Astrocyte (in vitro differentiated cells and primary cell): ENCODE measurements around the gene MRI1. TPM values are rescaled to one million over a fixed set of nuclear protein-coding genes. Genes with fewer than 3 reads are reported as not detected.

Source experiments
- DNase-seq: peaks from one replicate; pipeline ENCODE4 v3.0.0-alpha.2; 2010; ENCODE audit warnings: low read depth
- FAIRE-seq: peaks from 2 replicates; lab custom pipeline; 2011; peaks lifted over from hg19 to GRCh38; lab: Jason Lieb, UNC
- H2AFZ ChIP-seq: 2 replicates; pipeline ENCODE4 v1.6.0; 2012; ENCODE audit warnings: low read depth, low read length, inconsistent platforms
- H3K27ac ChIP-seq: 2 replicates; pipeline ENCODE4 v1.5.1; 2011; ENCODE audit warnings: low read depth, low read length, inconsistent platforms
- H3K27me3 ChIP-seq: 2 replicates; pipeline ENCODE4 v1.6.0; 2011; ENCODE audit warnings: low read length, inconsistent platforms; ENCODE audit not compliant: insufficient read depth
- H3K36me3 ChIP-seq: 2 replicates; pipeline ENCODE4 v1.5.1; 2011; ENCODE audit warnings: low read length, inconsistent platforms; ENCODE audit not compliant: insufficient read depth
- H3K4me1 ChIP-seq: 2 replicates; pipeline ENCODE4 v1.5.1; 2011; ENCODE audit warnings: low read length, inconsistent platforms; ENCODE audit not compliant: insufficient read depth
- H3K4me2 ChIP-seq: 2 replicates; pipeline ENCODE4 v1.6.0; 2012; ENCODE audit warnings: low read length, inconsistent platforms
- H3K4me3 ChIP-seq: 2 replicates; pipeline ENCODE4 v1.5.1; 2011; ENCODE audit warnings: low read depth, mild to moderate bottlenecking, low read length, inconsistent platforms; ENCODE audit not compliant: insufficient read depth
- H3K79me2 ChIP-seq: 2 replicates; pipeline ENCODE4 v1.6.0; 2012; ENCODE audit warnings: mild to moderate bottlenecking, low read length, inconsistent platforms; ENCODE audit not compliant: insufficient read depth
- H3K9ac ChIP-seq: 2 replicates; pipeline ENCODE4 v1.6.0; 2012; ENCODE audit warnings: mild to moderate bottlenecking, low read length, inconsistent platforms
- H3K9me3 ChIP-seq: 2 replicates; pipeline ENCODE4 v1.5.1; 2012; ENCODE audit warnings: low read depth, mild to moderate bottlenecking, low read length, inconsistent platforms; ENCODE audit not compliant: insufficient read depth
- H4K20me1 ChIP-seq: 2 replicates; pipeline ENCODE4 v1.6.0; 2012; ENCODE audit warnings: low read length, inconsistent platforms; ENCODE audit not compliant: insufficient read depth
- H3K27ac Mint-ChIP-seq: one replicate; pipeline ENCODE4 v1.8.0; 2021; ENCODE audit warnings: mild to moderate bottlenecking, mixed read lengths; ENCODE audit not compliant: unreplicated experiment
- H3K27me3 Mint-ChIP-seq: one replicate; pipeline ENCODE4 v1.8.0; 2021; ENCODE audit warnings: low read depth, mixed read lengths; ENCODE audit not compliant: unreplicated experiment
- H3K36me3 Mint-ChIP-seq: one replicate; pipeline ENCODE4 v1.8.0; 2021; ENCODE audit warnings: low read depth, mixed read lengths; ENCODE audit not compliant: unreplicated experiment
- H3K4me1 Mint-ChIP-seq: one replicate; pipeline ENCODE4 v1.8.0; 2021; ENCODE audit warnings: low read depth, mixed read lengths; ENCODE audit not compliant: unreplicated experiment
- H3K4me3 Mint-ChIP-seq: one replicate; pipeline ENCODE4 v1.8.0; 2021; ENCODE audit warnings: mild to moderate bottlenecking, moderate library complexity, mixed read lengths; ENCODE audit not compliant: unreplicated experiment
- H3K9me3 Mint-ChIP-seq: one replicate; pipeline ENCODE4 v1.8.0; 2021; ENCODE audit warnings: mild to moderate bottlenecking, mixed read lengths; ENCODE audit not compliant: unreplicated experiment
- EZH2 ChIP-seq: IDR thresholded peaks from 2 replicates; pipeline ENCODE4 v1.6.1; 2012; ENCODE audit warnings: mild to moderate bottlenecking, low read length, inconsistent platforms; ENCODE audit not compliant: insufficient read depth
- total RNA-seq: library from RNA; stranded (reverse); gene quantifications from 2 replicates; pipeline ENCODE4 v1.2.1, GENCODE V29; 2021
- TF ChIP-seq, protein P1 (sequence below): IDR thresholded peaks from 2 replicates; pipeline ENCODE4 v1.5.1; 2011; ENCODE audit warnings: low read depth, mild to moderate bottlenecking, inconsistent platforms, low read length, moderate library complexity; ENCODE audit not compliant: insufficient read depth

The MRI1 gene
- total RNA-seq, 1 donor from 2014 or later: 26.6 TPM

DNA sequence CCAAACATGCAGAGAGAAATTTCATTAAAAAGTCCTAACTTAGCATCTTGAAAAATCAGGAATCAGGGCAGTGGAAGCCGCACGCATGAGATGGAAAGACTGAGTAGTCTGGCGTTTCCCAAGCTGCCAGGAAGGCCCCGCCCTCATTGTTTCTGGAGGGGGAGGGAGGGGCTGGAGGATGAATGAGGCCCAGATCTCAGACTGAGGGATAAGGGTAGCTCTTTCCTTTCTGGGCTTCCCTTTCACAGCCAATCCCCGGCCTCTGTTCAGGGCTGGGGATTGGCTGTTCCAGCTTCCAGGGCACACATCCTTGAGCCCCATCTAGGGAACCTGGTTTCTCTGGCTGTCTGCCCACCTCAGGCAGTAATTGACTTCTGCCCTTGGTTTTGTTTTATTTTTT, 17.2 kb downstream of the MRI1 start:
- H3K36me3 ChIP-seq: peaks cover 14% of the 10 kb centered on the region
- peak overlapping the region; percentile 64 for H3K27ac ChIP-seq
- TF ChIP-seq, protein P1, sequence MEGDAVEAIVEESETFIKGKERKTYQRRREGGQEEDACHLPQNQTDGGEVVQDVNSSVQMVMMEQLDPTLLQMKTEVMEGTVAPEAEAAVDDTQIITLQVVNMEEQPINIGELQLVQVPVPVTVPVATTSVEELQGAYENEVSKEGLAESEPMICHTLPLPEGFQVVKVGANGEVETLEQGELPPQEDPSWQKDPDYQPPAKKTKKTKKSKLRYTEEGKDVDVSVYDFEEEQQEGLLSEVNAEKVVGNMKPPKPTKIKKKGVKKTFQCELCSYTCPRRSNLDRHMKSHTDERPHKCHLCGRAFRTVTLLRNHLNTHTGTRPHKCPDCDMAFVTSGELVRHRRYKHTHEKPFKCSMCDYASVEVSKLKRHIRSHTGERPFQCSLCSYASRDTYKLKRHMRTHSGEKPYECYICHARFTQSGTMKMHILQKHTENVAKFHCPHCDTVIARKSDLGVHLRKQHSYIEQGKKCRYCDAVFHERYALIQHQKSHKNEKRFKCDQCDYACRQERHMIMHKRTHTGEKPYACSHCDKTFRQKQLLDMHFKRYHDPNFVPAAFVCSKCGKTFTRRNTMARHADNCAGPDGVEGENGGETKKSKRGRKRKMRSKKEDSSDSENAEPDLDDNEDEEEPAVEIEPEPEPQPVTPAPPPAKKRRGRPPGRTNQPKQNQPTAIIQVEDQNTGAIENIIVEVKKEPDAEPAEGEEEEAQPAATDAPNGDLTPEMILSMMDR: no peak
- no peak for TF ChIP-seq EZH2
- H4K20me1 ChIP-seq: peaks cover 14% of the 10 kb centered on the region
- FAIRE-seq (no peak), DNase-seq (peak; percentile 91)
- Mint-ChIP-seq H3K27me3 (no peaks in the 10 kb centered on the region), H3K36me3 (peaks cover 19% of the 10 kb centered on the region), H3K27ac (peak overlapping the region; percentile 56), H3K4me1 (peaks cover 17% of the 10 kb centered on the region), H3K9me3 (no peaks in the 10 kb centered on the region), H3K4me3 (peak overlapping the region; percentile 27)
- H3K4me2 ChIP-seq: peak overlapping the region; percentile 5
- no peaks in the 10 kb centered on the region for H3K27me3 ChIP-seq
- peaks cover 8% of the 10 kb centered on the region for H3K4me1 ChIP-seq
- peak overlapping the region; percentile 19 for H3K9ac ChIP-seq
- no peak overlapping the region for H3K4me3 ChIP-seq
- peaks cover 22% of the 10 kb centered on the region for H3K79me2 ChIP-seq
- no peak overlapping the region for H2AFZ ChIP-seq
- H3K9me3 ChIP-seq: no peaks in the 10 kb centered on the region

DNA sequence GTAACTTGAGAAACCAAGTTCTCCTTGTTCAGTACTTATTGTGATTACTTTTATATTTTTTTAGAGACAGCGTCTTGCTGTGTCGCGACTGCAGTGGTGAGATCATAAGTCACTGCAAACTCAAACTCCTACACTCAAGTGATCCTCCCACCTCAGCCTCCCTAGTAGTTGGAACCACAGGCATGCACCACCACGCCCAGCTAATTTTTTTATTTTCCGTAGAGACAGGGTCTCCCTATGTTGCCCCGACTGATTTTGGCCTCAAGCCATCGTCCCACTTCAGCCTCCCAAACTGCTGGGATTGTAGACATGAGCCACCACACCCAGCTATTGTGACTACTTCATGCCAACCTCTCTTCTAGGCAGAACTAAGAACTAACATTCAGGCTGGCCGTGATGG, 18.2 kb downstream of the MRI1 start:
- H3K4me3 Mint-ChIP-seq: no peak overlapping the region
- Histone ChIP-seq H3K79me2 (peaks cover 13% of the 10 kb centered on the region), H3K4me1 (peaks cover 13% of the 10 kb centered on the region), H3K4me3 (no peak overlapping the region), H3K27ac (no peak overlapping the region), H3K4me2 (no peak overlapping the region), H3K9ac (no peak overlapping the region), H2AFZ (no peak overlapping the region), H3K9me3 (no peaks in the 10 kb centered on the region), H4K20me1 (peaks cover 7% of the 10 kb centered on the region), H3K27me3 (no peaks in the 10 kb centered on the region), H3K36me3 (peaks cover 14% of the 10 kb centered on the region)
- peaks cover 16% of the 10 kb centered on the region for H3K36me3 Mint-ChIP-seq
- peak overlapping the region; percentile 53 for H3K27ac Mint-ChIP-seq
- H3K4me1 Mint-ChIP-seq: peaks cover 15% of the 10 kb centered on the region
- FAIRE-seq (no peak), DNase-seq (peak; percentile 53)
- no peaks in the 10 kb centered on the region for H3K27me3 Mint-ChIP-seq
- no peak for TF ChIP-seq EZH2
- TF ChIP-seq, protein P1: no peak
- H3K9me3 Mint-ChIP-seq: no peaks in the 10 kb centered on the region

DNA sequence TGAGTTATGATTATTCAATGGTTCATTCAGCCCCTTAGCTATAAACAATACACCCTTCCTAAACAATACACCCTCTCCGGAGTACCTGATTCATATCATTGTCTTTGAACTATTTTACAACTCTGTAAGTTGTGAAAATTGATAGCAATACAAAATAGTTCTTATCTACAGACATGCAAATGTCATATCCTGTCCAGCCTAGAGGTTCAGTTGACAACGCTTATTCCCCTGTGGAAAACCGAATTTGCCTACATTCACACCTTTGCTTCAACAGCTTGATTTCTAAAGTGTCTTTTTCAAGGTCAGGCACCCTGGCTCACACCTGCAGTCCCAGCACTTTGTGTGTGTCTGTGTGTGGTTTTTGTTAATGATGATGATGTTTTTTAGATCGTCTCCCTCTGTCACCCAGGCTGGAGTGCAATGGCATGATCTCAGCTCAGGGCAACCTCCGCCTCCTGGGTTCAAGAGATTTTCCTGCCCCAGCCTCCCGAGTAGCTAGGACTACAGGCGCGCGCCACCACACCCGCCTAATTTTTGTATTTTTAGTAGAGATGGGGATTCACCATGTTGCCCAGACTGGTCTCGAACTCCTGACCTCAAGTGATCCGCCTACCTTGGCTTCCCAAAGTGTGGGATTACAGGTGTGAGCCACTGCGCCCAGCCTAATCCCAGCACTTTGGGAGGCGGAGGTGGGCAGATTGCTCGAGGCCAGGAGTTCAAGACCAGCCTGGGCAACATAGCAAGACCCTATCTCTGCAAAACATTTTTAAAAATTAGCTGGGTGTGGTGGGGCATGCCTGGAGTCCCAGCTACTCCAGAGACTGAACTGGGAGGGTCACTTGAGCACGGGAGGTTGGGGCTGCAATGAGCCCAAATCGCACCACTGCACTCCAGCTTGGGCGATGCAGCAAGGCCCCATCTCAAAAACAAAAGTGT, 19.5 kb downstream of the MRI1 start:
- FAIRE-seq: no peak
- H3K36me3 Mint-ChIP-seq: peaks cover 6% of the 10 kb centered on the region

More for the DNA sequence above, 19.5 kb downstream of the MRI1 start:
- Mint-ChIP-seq H3K4me3 (peak overlapping the region; percentile 27), H3K27me3 (no peaks in the 10 kb centered on the region), H3K27ac (peak overlapping the region; percentile 63), H3K9me3 (no peaks in the 10 kb centered on the region), H3K4me1 (peaks cover 15% of the 10 kb centered on the region)
- Histone ChIP-seq H2AFZ (no peak overlapping the region), H3K4me1 (peaks cover 26% of the 10 kb centered on the region), H4K20me1 (no peaks in the 10 kb centered on the region), H3K4me3 (no peak overlapping the region), H3K36me3 (peaks cover 7% of the 10 kb centered on the region), H3K9ac (no peak overlapping the region), H3K27ac (no peak overlapping the region), H3K79me2 (peaks cover under 1% of the 10 kb centered on the region), H3K9me3 (no peaks in the 10 kb centered on the region), H3K27me3 (no peaks in the 10 kb centered on the region), H3K4me2 (no peak overlapping the region)
- DNase-seq: no peak
- no peak for TF ChIP-seq EZH2
- TF ChIP-seq, protein P1: no peak
